K562 (cell line): ENCODE results near the gene RASD2. TPM values are rescaled to one million over a fixed set of nuclear protein-coding genes. Genes with fewer than 3 reads are reported as not detected.

Source experiments
- ASH1L ChIP-seq: fragments of 450-650 bp; IDR thresholded peaks from 2 replicates; pipeline ENCODE4 v1.6.1; 2018; ENCODE audit warnings: borderline replicate concordance, mild to moderate bottlenecking, low read depth; ENCODE audit not compliant: partially characterized antibody
- CBX5 ChIP-seq: IDR thresholded peaks from 2 replicates; pipeline ENCODE4 v1.6.1; 2014; ENCODE audit warnings: low read depth, borderline replicate concordance
- DPF2 ChIP-seq: fragments of 450-650 bp; IDR thresholded peaks from 2 replicates; pipeline ENCODE4 v1.6.1; 2016
- KLF6 ChIP-seq: fragments of 250-450 bp; sonication (Bioruptor Pico); IDR thresholded peaks from 2 replicates; pipeline ENCODE4 v1.4.0; 2020; ENCODE audit warnings: mild to moderate bottlenecking, moderate library complexity, borderline replicate concordance
- NR2F6 ChIP-seq: fragments of 450-650 bp; formaldehyde crosslinking; IDR thresholded peaks from 2 replicates; pipeline ENCODE4 v1.4.0; 2020; ENCODE audit warnings: mild to moderate bottlenecking
- POLR2B ChIP-seq: fragments of 450-650 bp; IDR thresholded peaks from 2 replicates; pipeline ENCODE4 v1.6.1; 2018; ENCODE audit warnings: low read depth; ENCODE audit not compliant: partially characterized antibody
- PURB ChIP-seq: sonication (generic); formaldehyde crosslinking; IDR thresholded peaks from 2 replicates; pipeline ENCODE4 v1.9.0; 2021; ENCODE audit warnings: low read depth, mild to moderate bottlenecking, missing genetic modification reagents
- SMC3 ChIP-seq: conservative IDR thresholded peaks from 2 replicates; pipeline ENCODE4 v1.6.1; 2011; ENCODE audit warnings: low read depth, low read length, improper control_type of control experiment; ENCODE audit not compliant: insufficient read depth
- SPI1 ChIP-seq: IDR thresholded peaks from 2 replicates; pipeline ENCODE4 v1.6.1; 2011; ENCODE audit warnings: low read depth, low read length, control low read depth, borderline replicate concordance
- SREBF1 ChIP-seq: fragments of 150-350 bp; IDR thresholded peaks from 2 replicates; pipeline ENCODE4 v1.6.1; 2014; ENCODE audit warnings: antibody characterized with exemption, low read depth, low read length, borderline replicate concordance
- ZFX ChIP-seq: sonication (generic); formaldehyde crosslinking; IDR thresholded peaks from 2 replicates; pipeline ENCODE4 v1.8.0; 2022; ENCODE audit warnings: mild to moderate bottlenecking, missing genetic modification reagents, moderate library complexity
- ZKSCAN8 ChIP-seq: fragments of 200-800 bp; sonication (Bioruptor generic); IDR thresholded peaks from 2 replicates; pipeline ENCODE4 v1.6.1; 2016; ENCODE audit warnings: missing genetic modification characterization, missing compliant biosample characterization
- ZNF589 ChIP-seq: fragments of 200-800 bp; sonication (Bioruptor generic); IDR thresholded peaks from 2 replicates; pipeline ENCODE4 v1.6.1; 2016; ENCODE audit warnings: low read depth, missing genetic modification characterization, missing compliant biosample characterization
- ZNF668 ChIP-seq: fragments of 250-450 bp; sonication (Bioruptor Pico); IDR thresholded peaks from 2 replicates; pipeline ENCODE4 v1.8.0; 2022; ENCODE audit warnings: mild to moderate bottlenecking, inconsistent platforms
- ZNF766 ChIP-seq: fragments of 200-800 bp; sonication (Bioruptor generic); conservative IDR thresholded peaks from 2 replicates; pipeline ENCODE4 v1.6.1; 2016; ENCODE audit warnings: missing genetic modification characterization, missing compliant biosample characterization
- ZNF830 ChIP-seq: fragments of 250-450 bp; sonication (Bioruptor Pico); IDR thresholded peaks from 2 replicates; pipeline ENCODE4 v1.5.0; 2021; ENCODE audit warnings: mild to moderate bottlenecking
- polyA plus RNA-seq, 8 experiments: library from polyadenylated mRNA; depleted of rRNA in 4 of 8; stranded (reverse) in 5 of 8; unstranded in 3 of 8; fragments of >200 nt; fragmentation: Nextera tagmentation in 2 of 8; fragmentation: Illumina TruSeq in 1 of 8; extraction: Ambion mirVana in 2 of 8; extraction: Trizol in 1 of 8; gene quantifications; 2 replicates each; pipeline versions ENCODE4 v1.2.1 to v1.2.3, GENCODE V29; 2011 to 2014; ENCODE audit warnings: inconsistent platforms in 1 of 8, missing spikeins in 1 of 8
- total RNA-seq, 7 experiments: library from RNA; depleted of rRNA in 6 of 7; stranded (reverse); fragments of >200 nt in 6 of 7; fragmentation: Illumina TruSeq in 2 of 7; extraction: Trizol in 2 of 7; gene quantifications; 2 replicates each; pipeline versions ENCODE4 v1.2.1 to v1.2.3, GENCODE V29; 2011 to 2021; ENCODE audit warnings: low replicate concordance in 1 of 7
- TF ChIP-seq, protein P1 (sequence below): IDR thresholded peaks from 2 replicates; pipeline ENCODE4 v1.6.1; 2016; ENCODE audit warnings: missing genetic modification characterization, missing compliant biosample characterization
- TF ChIP-seq, protein P2 (sequence below): fragments of 250-450 bp; sonication (Bioruptor Pico); IDR thresholded peaks from 2 replicates; pipeline ENCODE4 v1.4.0; 2020; ENCODE audit warnings: mild to moderate bottlenecking
- TF ChIP-seq, protein P3 (sequence below): sonication (generic); formaldehyde crosslinking; IDR thresholded peaks from 2 replicates; pipeline ENCODE4 v1.8.1; 2023; ENCODE audit warnings: mild to moderate bottlenecking, missing genetic modification reagents
- TF ChIP-seq, protein P4 (sequence below): fragments of 250-450 bp; sonication (Bioruptor Pico); IDR thresholded peaks from 2 replicates; pipeline ENCODE4 v1.8.0; 2022; ENCODE audit warnings: inconsistent platforms
- TF ChIP-seq, protein P5 (sequence below): fragments of 200-800 bp; sonication (Bioruptor generic); IDR thresholded peaks from 2 replicates; pipeline ENCODE4 v1.6.1; 2017; ENCODE audit warnings: missing genetic modification characterization, missing compliant biosample characterization

RASD2 gene
- total and polyA plus RNA-seq, 9 of the 15 experiments (the other 6 are each of a cell fraction or from before 2014, with no cell fraction given) = 0.05 TPM; not detected in 8

DNA sequence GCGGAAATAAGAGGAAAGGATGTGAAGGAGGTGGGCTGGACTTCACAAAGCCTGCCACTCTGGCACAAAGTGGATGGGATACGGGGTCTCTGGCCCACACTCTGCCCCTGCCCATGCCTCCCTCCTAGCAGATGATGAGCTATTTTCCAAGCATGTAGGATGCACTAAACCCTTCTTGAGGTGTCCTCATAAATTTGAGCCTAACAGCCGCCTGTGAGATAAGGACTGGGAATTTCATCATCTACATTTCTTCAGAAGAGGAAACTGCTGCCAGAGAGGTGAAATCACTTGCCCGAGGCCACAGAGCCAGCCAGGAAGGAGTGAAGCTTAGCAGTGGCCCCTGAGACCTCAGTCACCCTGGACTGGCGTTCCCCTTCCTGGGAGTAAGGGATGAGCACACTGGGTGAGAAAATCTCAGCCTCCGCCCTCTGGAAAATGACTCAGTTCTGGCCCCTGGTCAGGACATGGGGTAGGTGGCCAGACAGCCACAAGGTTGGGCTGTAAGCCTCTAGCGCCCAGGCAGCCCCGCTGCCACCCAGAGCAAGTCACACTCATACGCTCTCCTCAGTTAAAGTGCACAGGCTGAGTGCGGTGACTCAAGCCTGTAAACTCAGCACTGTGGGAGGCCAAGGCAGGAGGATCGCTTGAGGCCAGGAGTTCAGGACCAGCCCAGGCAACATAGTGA is 48.6 kb downstream of the RASD2 start (continued):
- no peak for TF ChIP-seq SMC3
- TF ChIP-seq ZNF589 = no peak
- TF ChIP-seq KLF6 (CRISPR knock-in tag) = no peak
- no peak for TF ChIP-seq SPI1
- TF ChIP-seq, protein P1, sequence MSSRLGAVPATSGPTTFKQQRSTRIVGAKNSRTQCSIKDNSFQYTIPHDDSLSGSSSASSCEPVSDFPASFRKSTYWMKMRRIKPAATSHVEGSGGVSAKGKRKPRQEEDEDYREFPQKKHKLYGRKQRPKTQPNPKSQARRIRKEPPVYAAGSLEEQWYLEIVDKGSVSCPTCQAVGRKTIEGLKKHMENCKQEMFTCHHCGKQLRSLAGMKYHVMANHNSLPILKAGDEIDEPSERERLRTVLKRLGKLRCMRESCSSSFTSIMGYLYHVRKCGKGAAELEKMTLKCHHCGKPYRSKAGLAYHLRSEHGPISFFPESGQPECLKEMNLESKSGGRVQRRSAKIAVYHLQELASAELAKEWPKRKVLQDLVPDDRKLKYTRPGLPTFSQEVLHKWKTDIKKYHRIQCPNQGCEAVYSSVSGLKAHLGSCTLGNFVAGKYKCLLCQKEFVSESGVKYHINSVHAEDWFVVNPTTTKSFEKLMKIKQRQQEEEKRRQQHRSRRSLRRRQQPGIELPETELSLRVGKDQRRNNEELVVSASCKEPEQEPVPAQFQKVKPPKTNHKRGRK (tag) = no peak
- no peak for TF ChIP-seq ZNF668
- no peak for TF ChIP-seq NR2F6 (CRISPR knock-in tag)
- TF ChIP-seq, protein P2, sequence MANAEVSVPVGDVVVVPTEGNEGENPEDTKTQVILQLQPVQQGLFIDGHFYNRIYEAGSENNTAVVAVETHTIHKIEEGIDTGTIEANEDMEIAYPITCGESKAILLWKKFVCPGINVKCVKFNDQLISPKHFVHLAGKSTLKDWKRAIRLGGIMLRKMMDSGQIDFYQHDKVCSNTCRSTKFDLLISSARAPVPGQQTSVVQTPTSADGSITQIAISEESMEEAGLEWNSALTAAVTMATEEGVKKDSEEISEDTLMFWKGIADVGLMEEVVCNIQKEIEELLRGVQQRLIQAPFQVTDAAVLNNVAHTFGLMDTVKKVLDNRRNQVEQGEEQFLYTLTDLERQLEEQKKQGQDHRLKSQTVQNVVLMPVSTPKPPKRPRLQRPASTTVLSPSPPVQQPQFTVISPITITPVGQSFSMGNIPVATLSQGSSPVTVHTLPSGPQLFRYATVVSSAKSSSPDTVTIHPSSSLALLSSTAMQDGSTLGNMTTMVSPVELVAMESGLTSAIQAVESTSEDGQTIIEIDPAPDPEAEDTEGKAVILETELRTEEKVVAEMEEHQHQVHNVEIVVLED = no peak
- TF ChIP-seq POLR2B = no peak
- TF ChIP-seq SREBF1 = no peak
- no peak for TF ChIP-seq ASH1L
- no peak for TF ChIP-seq ZFX (CRISPR knock-in tag)
- TF ChIP-seq PURB (CRISPR knock-in tag) = no peak
- no peak for TF ChIP-seq CBX5
- TF ChIP-seq, protein P3, sequence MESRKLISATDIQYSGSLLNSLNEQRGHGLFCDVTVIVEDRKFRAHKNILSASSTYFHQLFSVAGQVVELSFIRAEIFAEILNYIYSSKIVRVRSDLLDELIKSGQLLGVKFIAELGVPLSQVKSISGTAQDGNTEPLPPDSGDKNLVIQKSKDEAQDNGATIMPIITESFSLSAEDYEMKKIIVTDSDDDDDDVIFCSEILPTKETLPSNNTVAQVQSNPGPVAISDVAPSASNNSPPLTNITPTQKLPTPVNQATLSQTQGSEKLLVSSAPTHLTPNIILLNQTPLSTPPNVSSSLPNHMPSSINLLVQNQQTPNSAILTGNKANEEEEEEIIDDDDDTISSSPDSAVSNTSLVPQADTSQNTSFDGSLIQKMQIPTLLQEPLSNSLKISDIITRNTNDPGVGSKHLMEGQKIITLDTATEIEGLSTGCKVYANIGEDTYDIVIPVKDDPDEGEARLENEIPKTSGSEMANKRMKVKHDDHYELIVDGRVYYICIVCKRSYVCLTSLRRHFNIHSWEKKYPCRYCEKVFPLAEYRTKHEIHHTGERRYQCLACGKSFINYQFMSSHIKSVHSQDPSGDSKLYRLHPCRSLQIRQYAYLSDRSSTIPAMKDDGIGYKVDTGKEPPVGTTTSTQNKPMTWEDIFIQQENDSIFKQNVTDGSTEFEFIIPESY (CRISPR knock-in tag) = no peak
- no peak for TF ChIP-seq ZNF766
- TF ChIP-seq, protein P4, sequence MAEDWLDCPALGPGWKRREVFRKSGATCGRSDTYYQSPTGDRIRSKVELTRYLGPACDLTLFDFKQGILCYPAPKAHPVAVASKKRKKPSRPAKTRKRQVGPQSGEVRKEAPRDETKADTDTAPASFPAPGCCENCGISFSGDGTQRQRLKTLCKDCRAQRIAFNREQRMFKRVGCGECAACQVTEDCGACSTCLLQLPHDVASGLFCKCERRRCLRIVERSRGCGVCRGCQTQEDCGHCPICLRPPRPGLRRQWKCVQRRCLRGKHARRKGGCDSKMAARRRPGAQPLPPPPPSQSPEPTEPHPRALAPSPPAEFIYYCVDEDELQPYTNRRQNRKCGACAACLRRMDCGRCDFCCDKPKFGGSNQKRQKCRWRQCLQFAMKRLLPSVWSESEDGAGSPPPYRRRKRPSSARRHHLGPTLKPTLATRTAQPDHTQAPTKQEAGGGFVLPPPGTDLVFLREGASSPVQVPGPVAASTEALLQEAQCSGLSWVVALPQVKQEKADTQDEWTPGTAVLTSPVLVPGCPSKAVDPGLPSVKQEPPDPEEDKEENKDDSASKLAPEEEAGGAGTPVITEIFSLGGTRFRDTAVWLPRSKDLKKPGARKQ (CRISPR knock-in tag) = no peak
- no peak for TF ChIP-seq ZNF830 (CRISPR knock-in tag)
- TF ChIP-seq DPF2 = no peak
- TF ChIP-seq ZKSCAN8 (CRISPR knock-in tag) = no peak
- TF ChIP-seq, protein P5, sequence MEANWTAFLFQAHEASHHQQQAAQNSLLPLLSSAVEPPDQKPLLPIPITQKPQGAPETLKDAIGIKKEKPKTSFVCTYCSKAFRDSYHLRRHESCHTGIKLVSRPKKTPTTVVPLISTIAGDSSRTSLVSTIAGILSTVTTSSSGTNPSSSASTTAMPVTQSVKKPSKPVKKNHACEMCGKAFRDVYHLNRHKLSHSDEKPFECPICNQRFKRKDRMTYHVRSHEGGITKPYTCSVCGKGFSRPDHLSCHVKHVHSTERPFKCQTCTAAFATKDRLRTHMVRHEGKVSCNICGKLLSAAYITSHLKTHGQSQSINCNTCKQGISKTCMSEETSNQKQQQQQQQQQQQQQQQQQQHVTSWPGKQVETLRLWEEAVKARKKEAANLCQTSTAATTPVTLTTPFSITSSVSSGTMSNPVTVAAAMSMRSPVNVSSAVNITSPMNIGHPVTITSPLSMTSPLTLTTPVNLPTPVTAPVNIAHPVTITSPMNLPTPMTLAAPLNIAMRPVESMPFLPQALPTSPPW (CRISPR knock-in tag) = no peak
